Choroid plexus epithelial cell (primary cell): Measurements from ENCODE around the gene RAPGEF3.

Source experiments
- DNase-seq: peaks from one replicate; pipeline ENCODE4 v3.0.0-alpha.2; 2010; ENCODE audit warnings: low read depth
- H3K4me3 ChIP-seq: 2 replicates; pipeline ENCODE4 v1.5.1; 2011; ENCODE audit warnings: low read depth, mild to moderate bottlenecking, control low read depth, low read length, moderate library complexity
- CTCF ChIP-seq: conservative IDR thresholded peaks from 2 replicates; pipeline ENCODE4 v1.5.1; 2011; ENCODE audit warnings: low read depth, mild to moderate bottlenecking, control low read depth, inconsistent platforms, low read length, moderate library complexity

Gene RAPGEF3, protein sequence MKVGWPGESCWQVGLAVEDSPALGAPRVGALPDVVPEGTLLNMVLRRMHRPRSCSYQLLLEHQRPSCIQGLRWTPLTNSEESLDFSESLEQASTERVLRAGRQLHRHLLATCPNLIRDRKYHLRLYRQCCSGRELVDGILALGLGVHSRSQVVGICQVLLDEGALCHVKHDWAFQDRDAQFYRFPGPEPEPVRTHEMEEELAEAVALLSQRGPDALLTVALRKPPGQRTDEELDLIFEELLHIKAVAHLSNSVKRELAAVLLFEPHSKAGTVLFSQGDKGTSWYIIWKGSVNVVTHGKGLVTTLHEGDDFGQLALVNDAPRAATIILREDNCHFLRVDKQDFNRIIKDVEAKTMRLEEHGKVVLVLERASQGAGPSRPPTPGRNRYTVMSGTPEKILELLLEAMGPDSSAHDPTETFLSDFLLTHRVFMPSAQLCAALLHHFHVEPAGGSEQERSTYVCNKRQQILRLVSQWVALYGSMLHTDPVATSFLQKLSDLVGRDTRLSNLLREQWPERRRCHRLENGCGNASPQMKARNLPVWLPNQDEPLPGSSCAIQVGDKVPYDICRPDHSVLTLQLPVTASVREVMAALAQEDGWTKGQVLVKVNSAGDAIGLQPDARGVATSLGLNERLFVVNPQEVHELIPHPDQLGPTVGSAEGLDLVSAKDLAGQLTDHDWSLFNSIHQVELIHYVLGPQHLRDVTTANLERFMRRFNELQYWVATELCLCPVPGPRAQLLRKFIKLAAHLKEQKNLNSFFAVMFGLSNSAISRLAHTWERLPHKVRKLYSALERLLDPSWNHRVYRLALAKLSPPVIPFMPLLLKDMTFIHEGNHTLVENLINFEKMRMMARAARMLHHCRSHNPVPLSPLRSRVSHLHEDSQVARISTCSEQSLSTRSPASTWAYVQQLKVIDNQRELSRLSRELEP

GRCh38 chr12:47758834-47759690 lies at the start of gene RAPGEF3:
TSS of gene RAPGEF3 (minus strand) at chr12:47758880. CDS start at chr12:47758556, 324 bp downstream.
- DNase-seq = peak; percentile 75
- H3K4me3 ChIP-seq = peak within 1 kb of the TSS; percentile 67
- TF ChIP-seq CTCF = peak; percentile 65

DNA sequence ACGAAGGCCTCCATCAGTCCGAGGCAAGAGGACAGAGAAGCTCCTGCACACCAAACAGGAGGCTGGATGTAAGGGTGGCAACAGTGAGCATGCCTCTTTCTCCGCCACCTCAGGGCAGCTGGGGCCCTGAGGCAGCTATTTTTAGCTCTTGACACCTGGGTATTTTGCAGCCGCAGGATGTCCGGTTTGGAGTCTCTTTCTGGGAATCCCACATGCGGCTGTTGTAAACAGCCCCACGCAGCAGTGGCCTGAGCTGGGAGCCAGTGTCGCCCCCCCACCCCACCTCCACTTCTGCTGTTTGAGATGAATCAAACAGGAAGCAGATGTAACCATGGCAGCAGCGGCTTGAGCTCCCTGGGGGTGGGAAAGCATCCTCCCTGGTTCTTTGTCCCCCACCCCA lies 49.4 kb upstream of the RAPGEF3 start:
- H3K4me3 ChIP-seq = no peak overlapping the region
- no peak for TF ChIP-seq CTCF
- peak; percentile 71 for DNase-seq

- no peak for DNase-seq
- no peak for TF ChIP-seq CTCF
- H3K4me3 ChIP-seq = no peak overlapping the region
Measured at GRCh38 chr12:47807338-47807737, 48.7 kb upstream of the RAPGEF3 start.

DNA sequence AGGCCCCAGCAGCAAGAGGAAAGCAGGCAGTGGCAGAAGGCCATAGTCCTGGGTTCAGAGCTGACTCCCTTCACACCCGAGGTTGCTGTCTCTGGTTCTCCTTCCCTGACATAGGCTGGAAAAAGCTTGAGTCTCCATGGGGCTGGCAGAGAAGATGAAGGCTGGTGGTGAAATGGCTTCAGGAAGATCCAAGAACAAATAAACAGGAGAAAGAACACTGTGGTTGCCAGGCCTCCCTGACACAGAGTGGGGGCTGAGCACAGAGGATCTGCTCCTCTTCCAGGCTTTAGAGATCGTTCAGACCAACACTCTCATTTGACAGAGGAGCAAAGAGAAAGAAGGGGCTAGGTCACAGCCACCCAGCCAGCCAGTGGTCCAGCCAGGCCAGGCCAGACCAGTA lies 46.7 kb upstream of the RAPGEF3 start:
- peak; percentile 45 for DNase-seq
- no peak overlapping the region for H3K4me3 ChIP-seq
- no peak for TF ChIP-seq CTCF

- TF ChIP-seq CTCF = no peak
- no peak overlapping the region for H3K4me3 ChIP-seq
- no peak for DNase-seq
Measured at GRCh38 chr12:47804171-47804570, 45.5 kb upstream of the RAPGEF3 start.

- no peak overlapping the region for H3K4me3 ChIP-seq
- DNase-seq = no peak
- no peak for TF ChIP-seq CTCF
Measured at GRCh38 chr12:47803191-47803875, 44.7 kb upstream of the RAPGEF3 start.
